Retinal pigment epithelial cell (primary cell): ENCODE measurements around the gene C2CD2.

Experiments
- DNase-seq: peaks from one replicate; pipeline ENCODE4 v3.0.0-alpha.2; 2010; ENCODE audit warnings: low read depth
- H3K4me3 ChIP-seq: 2 replicates; pipeline ENCODE4 v1.5.1; 2011; ENCODE audit warnings: mild to moderate bottlenecking, low read length, control low read depth, moderate library complexity
- TF ChIP-seq, protein P1 (sequence below): conservative IDR thresholded peaks from 2 replicates; pipeline ENCODE4 v1.5.1; 2011; ENCODE audit warnings: low read depth, low read length, control low read depth, inconsistent platforms

Gene C2CD2

DNA sequence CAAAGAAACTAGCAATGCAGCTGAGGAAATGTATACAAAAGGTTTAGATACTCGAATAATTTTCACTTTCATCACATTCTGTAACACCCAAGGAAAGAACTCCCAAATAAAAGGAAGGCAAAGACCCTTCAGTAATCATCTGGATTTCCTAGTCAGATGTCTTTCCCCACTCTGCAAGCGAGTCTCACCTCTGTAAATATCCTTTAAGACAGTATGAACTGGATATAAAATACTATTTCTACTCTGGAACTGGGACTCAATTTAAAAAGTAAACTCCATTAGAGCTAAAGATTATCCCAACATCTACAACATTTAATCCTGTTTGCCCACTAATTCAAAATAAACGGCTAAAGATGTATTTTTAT lies 27.0 kb downstream of the C2CD2 start:
- no peak for DNase-seq
- no peak overlapping the region for H3K4me3 ChIP-seq
- TF ChIP-seq, protein P1, sequence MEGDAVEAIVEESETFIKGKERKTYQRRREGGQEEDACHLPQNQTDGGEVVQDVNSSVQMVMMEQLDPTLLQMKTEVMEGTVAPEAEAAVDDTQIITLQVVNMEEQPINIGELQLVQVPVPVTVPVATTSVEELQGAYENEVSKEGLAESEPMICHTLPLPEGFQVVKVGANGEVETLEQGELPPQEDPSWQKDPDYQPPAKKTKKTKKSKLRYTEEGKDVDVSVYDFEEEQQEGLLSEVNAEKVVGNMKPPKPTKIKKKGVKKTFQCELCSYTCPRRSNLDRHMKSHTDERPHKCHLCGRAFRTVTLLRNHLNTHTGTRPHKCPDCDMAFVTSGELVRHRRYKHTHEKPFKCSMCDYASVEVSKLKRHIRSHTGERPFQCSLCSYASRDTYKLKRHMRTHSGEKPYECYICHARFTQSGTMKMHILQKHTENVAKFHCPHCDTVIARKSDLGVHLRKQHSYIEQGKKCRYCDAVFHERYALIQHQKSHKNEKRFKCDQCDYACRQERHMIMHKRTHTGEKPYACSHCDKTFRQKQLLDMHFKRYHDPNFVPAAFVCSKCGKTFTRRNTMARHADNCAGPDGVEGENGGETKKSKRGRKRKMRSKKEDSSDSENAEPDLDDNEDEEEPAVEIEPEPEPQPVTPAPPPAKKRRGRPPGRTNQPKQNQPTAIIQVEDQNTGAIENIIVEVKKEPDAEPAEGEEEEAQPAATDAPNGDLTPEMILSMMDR = no peak

DNA sequence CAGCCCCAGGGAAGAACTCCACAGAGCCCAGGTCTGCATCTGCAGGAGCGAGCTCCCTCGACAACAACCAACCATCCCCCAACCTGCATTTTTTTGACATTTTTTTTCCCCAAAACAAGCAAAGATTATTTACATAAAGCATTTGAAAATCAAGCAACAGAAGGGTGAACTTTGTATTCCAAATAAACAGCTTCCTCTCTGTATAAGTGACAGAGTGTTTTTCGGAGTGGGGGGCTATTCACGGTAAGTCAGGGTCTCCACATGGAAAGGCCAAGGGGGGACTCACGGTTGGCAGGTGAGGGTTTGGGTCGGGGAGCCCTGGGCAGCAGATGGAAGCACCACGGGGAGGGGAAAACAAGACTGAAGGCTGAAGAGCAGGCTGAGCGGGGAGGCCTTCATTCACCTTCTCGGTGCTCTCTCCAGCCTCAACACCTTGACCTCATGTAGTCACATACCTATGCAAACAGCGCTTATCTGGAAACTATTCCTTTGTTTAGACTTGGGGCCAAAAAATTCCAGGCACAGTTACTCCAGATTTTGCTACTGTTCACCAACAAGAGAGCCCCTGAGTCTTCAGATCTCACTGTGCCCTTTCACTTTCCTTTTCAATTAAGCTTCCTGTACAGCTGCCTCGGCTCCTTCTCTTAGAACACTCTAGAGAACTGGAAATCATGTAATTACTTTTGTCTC lies 27.6 kb downstream of the C2CD2 start:
- no peak for DNase-seq
- no peak overlapping the region for H3K4me3 ChIP-seq
- TF ChIP-seq, protein P1 = no peak

GRCh38 chr21:41925767-41926116 lies 28.1 kb downstream of the C2CD2 start:
- H3K4me3 ChIP-seq = no peak overlapping the region
- no peak for DNase-seq
- TF ChIP-seq, protein P1 = no peak

DNA sequence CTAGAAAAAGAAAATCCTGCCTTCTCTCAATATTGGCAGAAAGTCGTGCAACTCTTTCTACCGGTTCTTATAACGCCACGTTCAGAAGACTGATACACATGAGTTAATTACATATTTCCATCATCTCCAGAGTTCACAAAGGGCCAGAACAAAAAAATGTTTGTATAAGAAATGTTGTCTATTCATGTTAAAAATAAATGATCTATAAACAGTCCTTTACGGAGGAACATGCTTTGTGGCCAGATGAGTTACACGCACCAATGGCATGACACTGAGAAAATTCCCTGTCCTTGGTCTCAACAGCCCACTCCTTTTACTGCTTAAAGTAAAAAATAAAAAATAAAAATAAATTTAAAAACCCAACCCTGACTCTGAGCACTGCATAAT lies 29.5 kb downstream of the C2CD2 start:
- TF ChIP-seq, protein P1 = no peak
- DNase-seq = no peak
- H3K4me3 ChIP-seq = no peak overlapping the region

DNA sequence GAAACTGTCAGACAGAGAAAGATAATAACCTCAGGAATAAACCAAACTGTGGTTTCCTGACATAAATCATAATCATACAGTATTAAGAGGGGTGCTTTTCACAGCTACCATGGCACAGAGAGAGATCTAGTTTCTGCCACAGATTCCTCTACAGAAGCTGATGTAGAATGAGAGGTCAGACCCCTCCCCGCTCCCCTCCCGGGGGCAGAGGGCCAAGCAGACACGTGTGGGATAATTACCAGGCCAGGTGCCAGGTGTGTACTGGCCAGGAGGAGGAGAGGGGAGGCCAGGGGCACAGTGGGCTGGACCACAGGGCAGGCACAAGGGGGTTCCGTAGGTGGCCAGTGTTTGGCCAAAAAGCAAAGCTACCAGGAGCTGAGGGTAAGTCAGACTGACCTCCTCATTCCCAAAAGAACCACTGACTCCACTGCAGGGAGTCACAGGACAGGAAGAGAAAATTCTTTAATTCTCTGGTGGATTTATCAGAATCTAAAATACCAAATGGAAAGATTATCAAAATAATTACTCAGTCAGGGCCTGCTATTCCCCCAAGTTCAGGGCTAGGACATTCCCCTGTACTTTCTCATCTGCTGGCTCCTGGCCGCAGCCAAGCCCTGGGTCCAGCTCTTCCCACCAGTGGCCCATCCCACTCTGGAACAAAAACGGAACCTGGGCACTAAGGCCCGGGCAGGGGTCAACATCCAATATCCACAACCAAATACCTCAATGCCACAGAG lies 30.0 kb downstream of the C2CD2 start:
- no peak overlapping the region for H3K4me3 ChIP-seq
- no peak for DNase-seq
- TF ChIP-seq, protein P1 = no peak

DNA sequence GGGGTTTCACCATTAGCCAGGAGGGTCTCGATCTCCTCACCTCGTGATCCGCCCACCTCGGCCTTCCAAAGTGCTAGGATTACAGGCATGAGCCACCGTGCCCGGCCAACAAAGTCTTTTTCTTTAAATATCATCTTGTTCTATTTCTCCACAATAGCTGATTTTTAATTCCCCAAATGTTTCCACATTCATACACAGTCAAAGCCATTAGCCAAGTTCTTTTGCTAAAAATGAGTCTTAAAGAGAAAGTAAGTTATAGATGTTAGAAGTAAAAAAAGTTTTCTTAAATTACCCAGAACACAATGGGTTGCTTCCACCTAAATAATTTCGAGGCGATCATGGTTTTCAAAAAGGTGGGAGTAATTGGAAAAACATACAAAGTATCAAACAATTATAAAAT lies 30.6 kb downstream of the C2CD2 start:
- no peak for DNase-seq
- TF ChIP-seq, protein P1 = no peak
- H3K4me3 ChIP-seq = no peak overlapping the region

DNA sequence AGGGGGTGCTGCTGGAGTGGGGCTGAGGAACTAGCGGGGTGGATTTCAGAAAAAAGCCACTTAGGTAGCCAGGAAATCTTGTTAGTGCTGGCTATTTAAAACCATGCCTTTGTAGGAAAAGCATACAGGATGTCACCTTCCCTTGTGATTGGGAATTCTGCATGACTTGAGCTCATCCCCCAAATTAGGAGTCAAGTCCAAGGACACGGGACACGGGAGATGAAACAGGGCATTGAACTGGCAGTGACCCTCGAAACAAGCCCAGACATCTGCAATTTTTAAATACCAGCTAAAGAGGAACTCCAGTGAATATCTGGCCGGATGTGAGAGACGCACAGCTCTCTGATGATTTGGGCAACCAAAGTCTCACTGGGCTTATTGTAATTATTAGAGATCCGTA lies 32.8 kb downstream of the C2CD2 start:
- TF ChIP-seq, protein P1 = no peak
- DNase-seq = no peak
- H3K4me3 ChIP-seq = no peak overlapping the region
